GM12873 (cell line): ENCODE measurements around the gene PLA2G2D.

Experiments
- CTCF ChIP-seq: IDR thresholded peaks from 2 replicates; pipeline ENCODE4 v1.5.1; 2012; ENCODE audit warnings: low read depth, mild to moderate bottlenecking, moderate library complexity, low read length, control low read depth; ENCODE audit not compliant: insufficient read depth; ENCODE audit errors: missing control alignments

PLA2G2D gene

GRCh38 chr1:20074725-20075171 is 44.6 kb downstream of the PLA2G2D start:
- no peak for TF ChIP-seq CTCF

GRCh38 chr1:20074055-20074724 is 45.1 kb downstream of the PLA2G2D start:
- no peak for TF ChIP-seq CTCF

GRCh38 chr1:20073256-20073655 is 46.1 kb downstream of the PLA2G2D start:
- TF ChIP-seq CTCF: no peak

GRCh38 chr1:20072771-20073170 is 46.6 kb downstream of the PLA2G2D start:
- no peak for TF ChIP-seq CTCF

- no peak for TF ChIP-seq CTCF
These were observed 47.9 kb downstream of the PLA2G2D start for GRCh38 chr1:20071416-20071815.

GRCh38 chr1:20070357-20070756 is 49.0 kb downstream of the PLA2G2D start:
- no peak for TF ChIP-seq CTCF

- no peak for TF ChIP-seq CTCF
These were observed 49.5 kb downstream of the PLA2G2D start, which contains the start of gene PLA2G5 for GRCh38 chr1:20069874-20070273. Gene PLA2G5, plus strand, starts transcription at chr1:20070194. Its CDS starts 14,637 bp downstream, at chr1:20084831.
